Esophagus mucosa (tissue), 1 donor: ENCODE measurements around the gene FBXO30. TPM values are rescaled to one million over a fixed set of nuclear protein-coding genes. Genes with fewer than 3 reads are reported as not detected.
A peak's percentile ranks its signal among the peaks of the same experiment; 100 is the strongest.

ENCODE experiments used
- ATAC-seq: fragments of 200-7000 bp; cut with Tn5 transposase; one replicate; pipeline ENCODE4 v1.9.1; 2020
- total RNA-seq: library from RNA; stranded (reverse); gene quantifications from one replicate; pipeline ENCODE4 v1.2.4, GENCODE V29; 2023
- donor health status: DM: yes; HTN: yes; CAD: no.

Gene FBXO30
- total RNA-seq, result 3.8 TPM

- ATAC-seq, result peak; percentile 98
Measured at GRCh38 chr6:145814501-145815308, at the start of gene FBXO30. Gene FBXO30, minus strand, starts transcription at chr6:145814795. Its CDS starts 8,390 bp downstream, at chr6:145806405.

GRCh38 chr6:145863988-145864616 is 49.5 kb upstream of the FBXO30 start:
- ATAC-seq, result no peak

GRCh38 chr6:145863366-145863765 is 48.8 kb upstream of the FBXO30 start:
- no peak for ATAC-seq

GRCh38 chr6:145860562-145860961 is 46.0 kb upstream of the FBXO30 start:
- ATAC-seq, result no peak

- ATAC-seq, result no peak
Measured at GRCh38 chr6:145850671-145851070, 36.1 kb upstream of the FBXO30 start.

GRCh38 chr6:145848541-145848940 is 33.9 kb upstream of the FBXO30 start:
- no peak for ATAC-seq

GRCh38 chr6:145845557-145845956 is 31.0 kb upstream of the FBXO30 start:
- no peak for ATAC-seq

- ATAC-seq, result peak; percentile 29
Measured at GRCh38 chr6:145844933-145845540, 30.4 kb upstream of the FBXO30 start.

- ATAC-seq, result no peak
Measured at GRCh38 chr6:145842693-145843546, 28.3 kb upstream of the FBXO30 start.

GRCh38 chr6:145841668-145842067 is 27.1 kb upstream of the FBXO30 start:
- ATAC-seq, result peak; percentile 61

GRCh38 chr6:145839653-145840052 is 25.1 kb upstream of the FBXO30 start:
- no peak for ATAC-seq

- ATAC-seq, result no peak
Measured at GRCh38 chr6:145838305-145838704, 23.7 kb upstream of the FBXO30 start.

GRCh38 chr6:145836772-145837171 is 22.2 kb upstream of the FBXO30 start:
- no peak for ATAC-seq

GRCh38 chr6:145836170-145836569 is 21.6 kb upstream of the FBXO30 start:
- no peak for ATAC-seq

GRCh38 chr6:145830612-145831011 is 16.0 kb upstream of the FBXO30 start:
- ATAC-seq, result no peak

GRCh38 chr6:145829950-145830349 is 15.4 kb upstream of the FBXO30 start:
- no peak for ATAC-seq

- no peak for ATAC-seq
Measured at GRCh38 chr6:145829102-145829501, 14.5 kb upstream of the FBXO30 start.

GRCh38 chr6:145824344-145824743 is 9.7 kb upstream of the FBXO30 start:
- ATAC-seq, result no peak

GRCh38 chr6:145823328-145823944 is 8.8 kb upstream of the FBXO30 start:
- no peak for ATAC-seq

GRCh38 chr6:145822456-145822855 is 7.9 kb upstream of the FBXO30 start:
- ATAC-seq, result no peak

- no peak for ATAC-seq
Measured at GRCh38 chr6:145819994-145820393, 5.4 kb upstream of the FBXO30 start.

- ATAC-seq, result no peak
Measured at GRCh38 chr6:145818796-145819195, 4.2 kb upstream of the FBXO30 start.
